Mucosa of rectum (tissue), 2 donors: ENCODE results near the gene TSKU.
"Not testable (repeated sequence)": the region's sequence is repeated elsewhere in the genome, so short reads cannot be mapped to it uniquely, and the experiment has no call there.

ENCODE experiments used
- H3K27ac ChIP-seq, 2 donors: one replicate each; pipeline ENCODE4 v1.7.0; 2013; ENCODE audit warnings: inconsistent platforms in 2 of 2, low read depth in 2 of 2, low read length in 2 of 2
- H3K27me3 ChIP-seq, 2 donors: one replicate each; pipeline ENCODE4 v1.7.0; 2013; ENCODE audit warnings: low read length in 2 of 2; ENCODE audit not compliant: control insufficient read depth in 2 of 2, insufficient read depth in 2 of 2
- H3K36me3 ChIP-seq, 2 donors: one replicate each; pipeline ENCODE4 v1.7.0; 2013; ENCODE audit warnings: low read length in 2 of 2; ENCODE audit not compliant: control insufficient read depth in 2 of 2, insufficient read depth in 2 of 2
- H3K4me1 ChIP-seq, 2 donors: one replicate each; pipeline ENCODE4 v1.7.0; 2013; ENCODE audit warnings: low read length in 2 of 2, mild to moderate bottlenecking in 1 of 2; ENCODE audit not compliant: control insufficient read depth in 2 of 2, insufficient read depth in 2 of 2
- H3K4me3 ChIP-seq, 2 donors: one replicate each; pipeline ENCODE4 v1.7.0; 2013; ENCODE audit warnings: low read length in 2 of 2
- H3K9ac ChIP-seq, 2 donors: one replicate each; pipeline ENCODE4 v1.7.0; 2013; ENCODE audit warnings: low read length in 2 of 2, low read depth in 1 of 2, mild to moderate bottlenecking in 1 of 2
- H3K9me3 ChIP-seq, 2 donors: one replicate each; pipeline ENCODE4 v1.7.0; 2013; ENCODE audit warnings: low read length in 2 of 2; ENCODE audit not compliant: control insufficient read depth in 2 of 2
- donor health status: healthy.
- donor health status: Normal muscosa, but diverticular disease.

The TSKU gene

DNA sequence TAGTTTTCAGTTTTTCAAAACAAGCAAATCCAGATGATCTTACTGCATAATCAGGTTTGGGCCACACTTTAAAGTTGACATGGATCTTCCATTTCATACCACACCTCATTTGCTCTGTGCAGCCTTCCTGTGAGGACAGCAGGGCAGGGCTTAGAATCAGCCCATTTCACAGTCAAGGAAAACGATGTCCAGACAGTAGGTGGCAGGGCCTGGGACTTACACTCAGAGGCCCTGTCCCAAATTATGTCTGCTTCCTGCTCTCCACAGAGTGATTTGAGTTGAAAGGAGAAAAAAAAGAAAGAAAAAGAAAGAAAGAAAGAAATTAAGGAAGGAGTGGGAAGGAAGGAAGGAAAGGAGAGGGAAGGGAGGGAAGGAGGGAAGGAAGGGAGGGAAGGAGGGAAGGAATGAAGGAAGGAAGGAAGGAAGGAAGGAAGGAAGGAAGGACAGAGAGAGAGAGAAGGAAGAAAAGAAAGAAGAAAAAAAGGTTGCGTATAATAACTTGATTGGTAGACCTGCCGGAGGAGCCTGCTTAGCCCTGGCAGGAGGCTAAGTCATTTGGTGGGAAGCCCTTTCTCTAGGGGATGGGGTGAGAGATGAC lies 23.6 kb downstream of the TSKU start:
- Histone ChIP-seq H3K36me3 (no peaks in the 10 kb centered on the region), H3K9ac (no peak overlapping the region), H3K9me3 (no peaks in the 10 kb centered on the region), H3K4me1 (peaks cover 6 to 10% of the 10 kb centered on the region in 2 donors), H3K27me3 (peaks cover 2% of the 10 kb centered on the region in 2 donors), H3K4me3 (no peak overlapping the region), H3K27ac (no peak overlapping the region)

DNA sequence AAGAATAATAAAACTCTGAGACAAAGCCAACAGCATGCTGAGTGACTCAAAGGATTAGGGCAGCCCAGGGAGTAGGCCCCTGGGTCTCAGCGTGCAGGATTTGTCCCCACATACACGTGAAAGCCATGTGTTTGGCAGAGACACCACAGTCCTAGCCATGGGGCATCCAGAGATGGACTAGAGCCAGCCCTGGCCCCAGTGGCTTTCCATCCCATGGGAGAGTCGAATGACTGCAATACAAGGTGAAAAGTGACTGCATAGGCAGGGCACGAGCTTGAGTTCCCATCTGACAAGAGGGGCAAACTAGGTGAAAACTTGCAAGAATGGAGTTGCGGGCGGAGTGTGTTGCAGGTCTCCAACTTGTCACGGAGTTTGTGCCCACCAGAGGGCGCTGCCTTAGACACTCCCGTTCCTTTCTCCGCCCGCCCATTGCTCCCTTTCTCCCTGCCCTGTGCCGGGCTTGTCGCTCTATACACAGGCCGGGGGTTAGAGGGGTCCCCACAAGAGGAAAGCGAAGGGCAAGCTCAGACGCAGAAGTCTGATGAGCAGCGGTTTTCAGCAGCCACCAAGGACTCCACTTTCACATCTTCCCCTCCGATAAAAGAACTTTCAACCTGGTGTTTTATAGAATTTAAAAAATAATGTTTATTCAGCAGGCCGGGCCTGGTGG lies 24.2 kb downstream of the TSKU start:
- H3K36me3 ChIP-seq: no peaks in the 10 kb centered on the region
- H3K27me3 ChIP-seq: peaks cover 2% of the 10 kb centered on the region in 2 donors
- H3K4me3 ChIP-seq: peak overlapping the region; percentile 19 to 48
- H3K9me3 ChIP-seq: no peaks in the 10 kb centered on the region
- H3K9ac ChIP-seq: no peak overlapping the region
- peaks cover 4 to 10% of the 10 kb centered on the region in 2 donors for H3K4me1 ChIP-seq
- no peak overlapping the region for H3K27ac ChIP-seq

DNA sequence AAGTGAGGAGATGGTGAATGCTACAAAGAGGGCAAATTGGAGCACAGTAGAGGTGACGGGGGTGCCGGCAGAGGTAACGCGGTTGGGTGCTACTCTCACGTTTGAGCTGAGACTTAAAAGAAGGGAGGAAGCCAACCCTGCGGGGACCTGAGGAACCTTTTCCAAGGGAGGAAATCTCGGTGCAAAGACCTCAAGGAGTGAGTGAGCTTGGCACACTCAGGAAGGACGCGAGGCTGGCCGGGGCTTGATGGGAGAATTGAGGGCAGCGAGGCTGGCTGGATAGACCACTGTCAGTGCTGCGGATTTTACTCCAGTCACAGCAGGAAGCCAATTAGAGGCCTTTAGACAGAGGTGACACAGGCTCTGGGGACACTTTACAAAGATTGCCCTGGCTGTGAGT lies 25.0 kb downstream of the TSKU start:
- Histone ChIP-seq H3K27ac (no peak overlapping the region), H3K9me3 (no peaks in the 10 kb centered on the region), H3K36me3 (no peaks in the 10 kb centered on the region), H3K4me1 (peaks cover 4 to 7% of the 10 kb centered on the region in 2 donors), H3K27me3 (peaks cover under 1 to 2% of the 10 kb centered on the region in 2 donors), H3K9ac (no peak overlapping the region), H3K4me3 (no peak overlapping the region)

DNA sequence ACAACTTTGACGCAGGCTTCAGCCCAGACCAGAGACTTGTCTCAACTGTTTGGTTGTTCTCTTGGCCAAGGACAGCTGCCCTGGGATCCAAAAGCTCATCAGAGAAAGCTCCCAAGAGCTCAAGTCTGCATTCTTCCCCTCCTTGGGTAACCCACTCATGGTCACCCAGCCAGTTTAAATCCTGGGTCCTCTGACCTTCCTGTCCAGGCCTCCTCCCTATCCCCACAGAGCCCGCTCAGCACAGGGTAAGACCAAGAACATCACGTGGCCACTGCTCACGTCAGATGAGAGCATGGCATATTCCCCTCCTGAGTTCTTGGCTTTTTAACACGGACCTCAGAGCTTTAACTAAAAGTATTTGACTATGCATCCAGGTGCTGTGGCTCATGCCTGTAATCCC lies 25.8 kb downstream of the TSKU start:
- Histone ChIP-seq H3K9me3 (no peaks in the 10 kb centered on the region), H3K4me1 (peaks cover 4 to 7% of the 10 kb centered on the region in 2 donors), H3K27me3 (peaks cover 0 to 2% of the 10 kb centered on the region in 2 donors), H3K36me3 (no peaks in the 10 kb centered on the region), H3K27ac (no peak overlapping the region), H3K9ac (no peak overlapping the region), H3K4me3 (no peak overlapping the region)

DNA sequence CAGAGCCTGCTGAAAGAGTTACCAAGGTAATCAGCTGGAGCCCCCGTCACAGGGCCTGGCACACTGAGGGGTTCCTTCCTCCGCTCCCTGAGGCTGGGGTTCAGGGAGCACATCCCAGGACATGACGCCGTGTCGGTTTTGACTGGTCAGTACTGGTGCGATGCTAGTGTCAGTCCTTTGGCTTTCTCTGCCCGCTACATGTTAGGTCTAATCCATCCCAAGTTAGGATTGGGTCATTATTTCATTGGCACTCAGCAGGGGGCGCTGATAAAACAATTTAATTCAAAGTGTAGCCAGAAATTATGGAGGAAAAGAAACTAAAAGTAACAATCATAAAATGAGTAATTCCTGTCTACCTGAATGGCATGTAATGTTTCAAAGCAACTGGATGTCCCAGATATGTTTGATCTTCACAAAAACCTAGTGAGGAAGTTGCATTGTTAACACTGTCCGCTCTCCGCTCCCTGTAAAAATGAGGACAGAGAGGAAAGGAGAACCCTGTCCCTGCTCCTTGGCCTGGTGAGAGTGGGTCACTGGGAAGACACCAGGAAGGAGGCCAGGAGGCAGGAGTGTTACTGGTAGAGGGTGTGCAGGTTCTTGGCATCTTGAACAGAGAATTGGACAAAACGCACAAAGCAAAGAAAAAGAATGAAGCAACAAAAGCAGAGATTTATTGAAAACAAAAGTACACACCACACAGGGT lies 27.1 kb downstream of the TSKU start:
- Histone ChIP-seq H3K27ac (peak overlapping the region in 1 of 2 donors; percentile 11), H3K36me3 (no peaks in the 10 kb centered on the region), H3K4me1 (peaks cover 3 to 4% of the 10 kb centered on the region in 2 donors), H3K9me3 (no peaks in the 10 kb centered on the region), H3K27me3 (no peaks in the 10 kb centered on the region), H3K4me3 (no peak overlapping the region), H3K9ac (no peak overlapping the region)

DNA sequence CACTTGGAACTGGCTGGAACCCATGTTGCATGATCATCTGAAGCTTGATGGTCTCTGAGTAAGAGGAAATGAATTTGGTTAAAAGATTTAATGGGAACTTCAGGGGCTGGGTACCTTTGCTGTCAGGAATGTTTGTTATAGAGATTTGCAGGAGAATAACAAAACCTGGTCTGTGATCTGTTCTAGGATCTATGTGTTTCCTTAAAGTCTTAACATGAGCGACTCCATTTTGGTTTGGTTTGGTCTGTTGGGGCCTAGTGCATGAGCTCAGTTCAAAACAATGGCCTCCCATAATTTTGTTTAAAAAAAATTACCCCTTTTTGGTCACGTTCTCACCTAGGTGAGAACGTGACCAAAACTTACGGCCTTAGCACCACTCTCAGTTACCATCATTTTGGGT lies 28.1 kb downstream of the TSKU start:
- Histone ChIP-seq H3K27ac (no peak overlapping the region), H3K9ac (no peak overlapping the region), H3K9me3 (no peaks in the 10 kb centered on the region)

DNA sequence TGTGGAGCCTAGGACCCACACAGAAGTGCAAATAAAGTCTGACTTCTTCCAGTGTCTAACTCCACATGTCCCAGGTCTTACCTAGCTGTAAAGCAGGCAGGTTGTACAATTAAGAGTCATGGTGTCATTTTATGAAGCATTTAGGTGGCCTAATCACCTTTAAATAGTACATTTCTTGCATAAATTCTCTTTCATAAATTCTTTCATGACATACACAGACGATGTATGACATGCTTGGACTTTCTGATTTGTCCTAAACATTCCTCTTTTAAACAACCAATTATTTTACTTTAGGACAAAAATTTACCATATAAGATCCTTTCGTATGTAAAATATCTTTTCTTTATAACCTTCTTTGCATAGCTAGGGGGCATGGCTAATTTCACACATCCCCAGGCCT lies 31.3 kb downstream of the TSKU start:
- Histone ChIP-seq H3K27ac (no peak overlapping the region), H3K9ac (no peak overlapping the region), H3K4me3 (no peak overlapping the region), H3K9me3 (no peaks in the 10 kb centered on the region), H3K36me3 (no peaks in the 10 kb centered on the region), H3K27me3 (no peaks in the 10 kb centered on the region), H3K4me1 (peaks cover 0 to 4% of the 10 kb centered on the region in 2 donors)

More for the DNA sequence above, 28.1 kb downstream of the TSKU start:
- H3K4me1 ChIP-seq: peaks cover 3 to 4% of the 10 kb centered on the region in 2 donors
- no peak overlapping the region for H3K4me3 ChIP-seq
- no peaks in the 10 kb centered on the region for H3K27me3 ChIP-seq
- H3K36me3 ChIP-seq: no peaks in the 10 kb centered on the region

DNA sequence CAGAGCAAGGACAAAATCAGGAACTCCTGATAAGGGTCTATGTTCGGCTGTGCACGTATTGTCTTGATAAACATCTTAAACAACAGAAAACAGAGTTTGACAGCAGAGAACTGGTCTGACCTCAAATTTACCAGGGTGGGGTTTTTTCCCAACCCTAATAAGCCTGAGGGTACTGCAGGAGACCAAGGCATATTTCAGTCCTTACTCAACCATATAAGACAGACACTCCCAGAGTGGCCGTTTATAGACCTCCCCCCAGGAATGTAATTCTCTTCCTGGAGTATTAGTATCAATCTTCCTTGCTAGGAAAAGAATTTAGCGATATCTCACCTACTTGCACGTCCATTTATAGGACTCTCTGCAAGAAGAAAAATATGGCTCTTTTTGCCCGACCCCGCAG lies 32.5 kb downstream of the TSKU start:
- H3K36me3 ChIP-seq, H3K27me3 ChIP-seq, H3K27ac ChIP-seq, H3K9me3 ChIP-seq, H3K4me3 ChIP-seq, H3K9ac ChIP-seq, H3K4me1 ChIP-seq: not testable (repeated sequence)

DNA sequence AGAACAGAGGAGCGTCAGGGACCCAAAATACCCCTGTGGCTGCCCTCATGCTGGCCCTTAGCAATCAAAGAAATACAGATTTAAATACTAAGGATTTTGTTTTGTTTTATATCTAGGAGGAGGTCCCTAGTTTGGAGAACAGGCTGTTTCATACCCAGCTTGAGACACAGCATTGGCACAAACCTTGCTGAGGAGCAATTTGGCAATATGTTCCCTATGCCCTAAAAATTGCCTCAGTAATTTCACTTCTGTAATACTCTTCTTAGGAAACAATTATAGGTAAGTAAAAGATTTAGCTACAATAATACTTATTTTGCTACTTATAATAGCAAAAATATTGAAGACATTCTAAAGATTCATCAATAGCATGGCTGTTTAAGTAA lies 37.0 kb downstream of the TSKU start:
- Histone ChIP-seq H3K27ac (no peak overlapping the region), H3K27me3 (no peaks in the 10 kb centered on the region), H3K9ac (no peak overlapping the region)

DNA sequence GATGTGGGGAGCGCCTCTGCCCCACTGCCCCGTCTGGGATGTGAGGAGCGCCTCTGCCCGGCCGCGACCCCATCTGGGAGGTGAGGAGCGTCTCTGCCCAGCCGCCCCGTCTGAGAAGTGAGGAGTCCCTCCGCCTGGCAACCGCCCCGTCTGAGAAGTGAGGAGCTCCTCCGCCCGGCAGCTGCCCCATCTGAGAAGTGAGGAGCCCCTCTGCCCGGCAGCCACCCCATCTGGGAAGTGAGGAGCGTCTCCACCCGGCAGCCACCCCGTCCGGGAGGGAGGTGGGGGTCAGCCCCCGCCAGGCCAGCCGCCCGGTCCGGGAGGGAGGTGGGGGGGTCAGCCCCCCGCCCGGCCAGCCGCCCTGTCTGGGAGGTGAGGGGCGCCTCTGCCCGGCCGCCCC lies 38.2 kb downstream of the TSKU start:
- H3K9ac ChIP-seq, H3K27ac ChIP-seq, H3K27me3 ChIP-seq, H3K36me3 ChIP-seq, H3K9me3 ChIP-seq, H3K4me1 ChIP-seq, H3K4me3 ChIP-seq: not testable (repeated sequence)

More for the DNA sequence above, 37.0 kb downstream of the TSKU start:
- H3K9me3 ChIP-seq: no peaks in the 10 kb centered on the region
- peaks cover 0 to 6% of the 10 kb centered on the region in 2 donors for H3K4me1 ChIP-seq
- no peaks in the 10 kb centered on the region for H3K36me3 ChIP-seq
- no peak overlapping the region for H3K4me3 ChIP-seq
